HG03558 (cell line): ENCODE measurements around the gene AMACR.

Source experiments
- ATAC-seq: cut with Tn5 transposase; IDR thresholded peaks from one replicate; pipeline ENCODE4 v1.9.1; 2021; ENCODE audit warnings: moderate number of reproducible peaks; ENCODE audit not compliant: unreplicated experiment; ENCODE audit errors: extremely low read depth

The AMACR gene

GRCh38 chr5:34007621-34008600, at the start of gene AMACR:
TSS of gene AMACR (minus strand) at chr5:34008050. CDS start at chr5:34008019, 31 bp downstream.
- peak; percentile 88 for ATAC-seq

DNA sequence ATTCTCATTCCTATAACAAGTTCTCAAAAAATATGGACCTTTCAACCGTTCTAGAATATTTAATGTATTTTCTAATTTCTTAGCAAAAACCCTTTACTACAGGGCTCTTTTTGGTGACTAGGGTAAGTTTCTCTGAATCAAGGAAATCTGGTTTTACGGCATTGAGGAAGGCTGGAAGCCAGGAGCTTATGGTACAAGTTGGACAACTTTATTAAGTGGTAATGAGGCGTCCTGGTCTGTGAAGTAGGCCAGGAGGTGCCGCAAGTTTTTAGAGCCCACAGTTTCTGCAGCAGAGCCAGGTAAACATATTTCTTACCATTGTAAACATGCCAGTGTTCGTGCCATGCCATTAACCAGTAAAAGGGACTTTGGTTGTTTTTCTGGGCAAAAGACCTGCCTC, 49.7 kb upstream of the AMACR start:
- ATAC-seq: no peak

DNA sequence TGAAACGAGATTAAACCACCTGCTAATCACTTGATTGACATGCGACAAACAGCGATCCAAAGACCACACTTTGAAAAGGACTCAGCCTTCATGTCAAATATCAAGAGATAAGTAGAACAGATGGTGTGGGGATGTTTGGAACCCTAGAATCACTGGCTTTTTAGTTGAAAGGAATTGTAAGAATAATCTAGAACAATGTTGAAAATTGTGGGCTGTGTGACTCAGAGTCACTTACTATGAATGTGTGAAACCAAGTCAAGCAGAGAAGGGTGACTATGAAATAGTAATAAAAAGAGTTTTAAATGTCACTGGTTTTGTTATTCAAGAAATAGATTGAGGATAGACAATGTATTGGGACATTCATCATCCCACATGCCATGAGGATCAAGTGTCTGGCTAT, 49.3 kb upstream of the AMACR start:
- no peak for ATAC-seq

DNA sequence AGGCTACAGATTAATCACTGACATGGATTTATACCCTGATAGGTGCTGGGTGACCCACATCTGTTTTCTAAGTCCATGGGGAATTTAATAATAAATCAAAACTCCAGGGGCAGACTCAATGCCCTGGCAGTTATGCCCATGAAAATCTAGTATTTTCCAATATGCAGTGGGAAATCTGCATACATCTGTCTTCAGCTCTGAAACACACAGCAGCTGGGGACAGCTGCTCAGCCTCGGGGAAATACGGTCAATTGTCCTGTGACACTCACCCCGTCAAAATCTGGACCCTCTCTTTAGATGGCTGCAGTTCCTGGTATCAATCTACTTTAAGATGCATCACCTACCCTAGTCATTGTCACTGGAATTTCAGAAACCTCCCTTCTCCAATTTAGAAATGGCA, 47.8 kb upstream of the AMACR start:
- no peak for ATAC-seq

DNA sequence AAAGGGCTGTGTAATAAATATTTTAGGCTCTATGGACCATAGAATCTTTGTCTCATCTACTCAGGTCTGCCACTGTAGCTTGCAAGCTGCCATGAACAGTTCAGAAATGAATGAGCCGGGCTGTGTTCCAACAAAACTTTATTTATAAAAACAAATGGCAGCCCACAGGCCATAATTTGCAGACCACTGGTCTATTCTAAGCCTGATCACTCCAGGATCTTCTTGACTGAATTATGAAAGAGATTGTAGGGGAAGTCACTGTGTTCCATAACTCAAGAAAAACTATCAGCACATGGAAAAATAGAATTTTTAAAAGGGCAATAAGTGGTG, 46.5 kb upstream of the AMACR start:
- ATAC-seq: no peak

DNA sequence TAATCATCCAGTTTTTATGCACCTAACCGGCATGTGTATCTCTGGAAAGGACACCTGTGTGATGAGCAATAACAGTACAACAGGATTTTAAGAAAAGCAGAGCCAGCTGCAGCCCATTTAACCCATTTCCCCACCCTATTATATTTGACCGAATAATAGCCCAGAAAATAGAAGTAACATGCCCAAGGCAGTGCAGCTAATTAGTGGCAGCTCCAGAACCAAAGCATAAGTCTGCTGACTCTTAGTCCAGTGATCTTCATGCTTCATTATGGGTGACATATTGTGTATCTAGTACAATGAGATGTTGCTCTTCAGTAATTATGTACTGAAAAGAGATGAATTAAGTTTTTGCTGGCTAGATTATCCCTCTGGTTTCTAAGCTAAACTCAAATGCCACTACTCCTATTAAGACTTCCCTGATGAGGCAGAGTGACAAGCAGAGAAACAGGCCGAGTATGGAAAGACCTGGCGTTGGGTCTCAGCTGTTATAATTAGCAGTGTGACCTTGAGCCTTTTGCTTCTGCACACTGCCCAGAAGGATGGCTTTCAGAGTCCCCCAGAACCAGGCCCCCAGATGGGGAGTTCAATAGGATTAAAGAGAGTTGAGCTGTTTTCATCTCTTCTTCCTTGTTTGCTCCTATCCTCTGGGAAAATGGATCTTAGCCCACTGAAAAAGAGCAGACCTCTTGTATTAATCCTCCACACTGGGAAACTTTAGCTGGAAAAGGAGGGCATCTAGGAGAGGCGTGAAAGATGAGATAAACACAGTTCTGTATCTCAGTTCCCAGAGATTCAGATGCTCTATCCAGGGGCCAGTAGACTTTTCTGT, 45.9 kb upstream of the AMACR start:
- no peak for ATAC-seq

DNA sequence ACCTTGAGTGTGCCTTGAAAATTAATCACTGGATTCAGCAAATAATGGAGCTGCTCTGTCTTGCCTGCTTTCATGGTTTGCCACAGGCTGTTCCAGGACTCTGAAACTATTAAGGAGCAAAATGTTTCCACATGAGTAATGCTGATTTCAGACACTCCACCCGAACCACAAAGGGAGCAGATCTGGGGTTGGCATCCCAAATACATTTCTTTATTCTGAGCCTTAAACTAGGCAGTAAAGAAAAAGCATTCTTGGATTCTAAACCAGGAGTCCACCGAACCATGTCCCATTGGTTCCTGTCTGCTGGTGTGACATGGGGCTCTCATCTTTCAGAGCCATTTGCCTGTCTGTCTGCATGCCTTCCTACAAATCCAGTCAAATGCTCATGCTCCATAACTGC, 45.3 kb upstream of the AMACR start:
- no peak for ATAC-seq

GRCh38 chr5:34051374-34051980, 43.6 kb upstream of the AMACR start:
- no peak for ATAC-seq

DNA sequence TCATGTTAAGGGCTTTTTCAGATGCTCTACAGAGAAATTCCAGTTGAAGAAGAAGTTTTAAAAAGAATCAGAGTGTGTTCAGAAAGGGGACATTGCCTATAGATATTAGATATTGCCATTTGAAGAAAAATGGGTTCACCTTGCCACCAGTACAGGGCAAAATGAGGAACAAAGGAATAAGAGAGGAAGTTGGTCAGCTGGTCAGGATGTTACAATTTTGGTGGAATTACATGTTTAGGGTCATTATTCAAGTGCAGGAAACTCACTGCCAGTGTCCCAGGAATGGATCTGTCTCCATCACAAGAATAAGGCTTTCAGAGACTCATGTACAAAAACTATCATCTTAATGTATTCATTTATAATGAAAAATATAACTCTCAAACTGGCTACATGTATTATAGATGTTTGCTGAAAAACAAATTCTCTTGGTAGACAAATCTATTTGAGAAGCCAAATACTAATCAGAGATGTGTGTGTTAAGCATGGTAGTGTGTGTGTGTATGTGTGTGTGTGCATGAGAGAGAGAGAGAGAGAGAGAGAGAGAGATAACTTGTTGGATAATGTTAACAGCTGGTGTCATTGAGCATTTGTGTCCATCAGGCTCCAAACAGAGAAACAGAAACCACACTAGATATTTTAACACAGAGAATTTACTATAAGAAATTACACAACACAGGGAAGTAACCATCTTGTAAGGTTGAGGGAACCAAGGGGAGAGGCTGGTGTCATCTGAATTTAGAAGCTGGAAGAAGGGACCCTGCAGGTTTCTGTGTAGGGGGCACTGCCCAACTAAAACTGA, 40.1 kb upstream of the AMACR start:
- no peak for ATAC-seq

DNA sequence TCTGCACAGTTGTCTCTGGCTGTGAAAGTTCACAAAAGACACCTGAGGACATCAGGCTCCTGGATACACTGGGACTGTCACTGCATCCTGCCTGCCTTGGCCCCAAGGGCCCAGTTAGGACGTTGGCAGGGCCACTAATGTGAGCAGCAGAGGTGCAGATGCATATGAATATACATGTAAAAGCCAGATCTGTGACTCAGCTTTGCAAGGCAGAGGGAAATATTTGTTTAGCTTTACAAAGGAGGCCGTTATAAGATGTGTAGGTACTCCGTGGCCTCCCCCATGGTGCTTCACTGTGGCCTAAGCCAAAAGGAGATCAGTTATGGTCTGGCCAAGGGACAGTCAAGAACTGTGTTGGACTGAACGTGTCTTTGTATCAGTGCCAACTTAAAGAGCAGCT, 39.3 kb upstream of the AMACR start:
- ATAC-seq: no peak

GRCh38 chr5:34045996-34046395, 38.1 kb upstream of the AMACR start:
- no peak for ATAC-seq

- ATAC-seq: no peak
These were observed 37.2 kb upstream of the AMACR start for GRCh38 chr5:34045023-34045422.

GRCh38 chr5:34043099-34043876, 35.4 kb upstream of the AMACR start, which contains the start of gene C1QTNF3:
TSS of gene C1QTNF3 (minus strand) at chr5:34043213. CDS start at chr5:34043125, 88 bp downstream.
- no peak for ATAC-seq

DNA sequence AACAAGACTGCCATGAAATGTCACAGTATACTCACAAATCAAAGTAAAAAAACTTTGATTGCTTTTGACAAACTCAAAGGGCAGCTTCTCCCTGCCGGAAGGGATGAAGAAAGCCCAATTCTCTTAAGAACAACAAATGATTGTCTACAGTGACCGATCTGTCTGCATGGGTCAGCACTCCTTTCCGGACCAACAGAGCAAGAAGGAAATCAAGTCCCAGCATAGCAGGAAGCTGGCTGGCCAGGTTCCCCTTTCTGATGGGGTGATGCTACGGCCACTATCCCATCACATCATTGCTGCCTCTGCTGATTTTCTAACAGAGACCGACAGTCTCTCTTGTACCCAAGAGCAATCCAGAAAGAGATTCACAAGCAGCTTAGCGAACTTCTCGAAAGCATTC, 34.5 kb upstream of the AMACR start:
- no peak for ATAC-seq

- no peak for ATAC-seq
These were observed 33.6 kb upstream of the AMACR start for GRCh38 chr5:34041247-34041972.

DNA sequence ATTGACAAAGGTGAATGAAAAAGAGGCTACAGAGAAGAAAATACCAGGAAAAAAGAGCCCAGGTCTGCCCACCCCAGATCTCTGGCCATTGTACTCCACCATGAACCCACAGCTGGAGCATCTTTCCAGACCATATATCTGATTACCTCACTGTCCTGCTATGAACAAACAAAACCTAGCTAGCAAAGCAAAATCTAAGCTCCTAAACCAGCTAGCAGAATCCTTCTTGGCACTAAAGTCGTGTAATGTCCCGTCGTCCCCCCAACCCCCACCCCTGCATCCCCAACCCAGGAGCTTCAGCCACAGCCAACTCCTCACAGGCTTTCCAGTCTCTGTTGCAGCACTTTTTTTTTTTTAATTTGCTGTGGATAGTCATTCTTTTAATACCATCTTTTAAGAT, 32.6 kb upstream of the AMACR start:
- no peak for ATAC-seq

GRCh38 chr5:34039398-34040157, 31.7 kb upstream of the AMACR start:
- no peak for ATAC-seq

DNA sequence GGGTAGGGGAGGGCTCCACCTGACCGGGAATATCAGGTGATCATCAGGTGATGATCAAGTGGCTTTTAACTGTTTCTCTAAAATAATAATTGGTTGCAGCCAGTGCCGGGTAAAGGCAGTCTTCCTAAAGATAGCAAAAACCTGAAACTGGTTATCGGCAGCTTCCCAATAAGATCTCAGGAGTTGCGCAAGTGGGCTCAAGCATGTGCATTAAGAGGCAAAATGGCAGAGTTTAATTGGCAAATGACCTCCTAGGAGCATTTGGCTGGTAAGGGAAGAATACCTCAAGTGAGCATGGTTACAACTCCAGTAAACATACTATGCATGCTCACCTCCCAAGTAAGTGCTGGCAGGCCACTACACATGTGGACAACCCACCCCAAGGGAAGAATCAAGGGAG, 31.0 kb upstream of the AMACR start:
- ATAC-seq: no peak
